Measurements from ENCODE around the gene PRM3. TPM values are rescaled to one million over a fixed set of nuclear protein-coding genes. Genes with fewer than 3 reads are reported as not detected.
A peak's percentile ranks its signal among the peaks of the same experiment; 100 is the strongest.

Gene PRM3
- total RNA-seq, 1 donor: not detected

DNA sequence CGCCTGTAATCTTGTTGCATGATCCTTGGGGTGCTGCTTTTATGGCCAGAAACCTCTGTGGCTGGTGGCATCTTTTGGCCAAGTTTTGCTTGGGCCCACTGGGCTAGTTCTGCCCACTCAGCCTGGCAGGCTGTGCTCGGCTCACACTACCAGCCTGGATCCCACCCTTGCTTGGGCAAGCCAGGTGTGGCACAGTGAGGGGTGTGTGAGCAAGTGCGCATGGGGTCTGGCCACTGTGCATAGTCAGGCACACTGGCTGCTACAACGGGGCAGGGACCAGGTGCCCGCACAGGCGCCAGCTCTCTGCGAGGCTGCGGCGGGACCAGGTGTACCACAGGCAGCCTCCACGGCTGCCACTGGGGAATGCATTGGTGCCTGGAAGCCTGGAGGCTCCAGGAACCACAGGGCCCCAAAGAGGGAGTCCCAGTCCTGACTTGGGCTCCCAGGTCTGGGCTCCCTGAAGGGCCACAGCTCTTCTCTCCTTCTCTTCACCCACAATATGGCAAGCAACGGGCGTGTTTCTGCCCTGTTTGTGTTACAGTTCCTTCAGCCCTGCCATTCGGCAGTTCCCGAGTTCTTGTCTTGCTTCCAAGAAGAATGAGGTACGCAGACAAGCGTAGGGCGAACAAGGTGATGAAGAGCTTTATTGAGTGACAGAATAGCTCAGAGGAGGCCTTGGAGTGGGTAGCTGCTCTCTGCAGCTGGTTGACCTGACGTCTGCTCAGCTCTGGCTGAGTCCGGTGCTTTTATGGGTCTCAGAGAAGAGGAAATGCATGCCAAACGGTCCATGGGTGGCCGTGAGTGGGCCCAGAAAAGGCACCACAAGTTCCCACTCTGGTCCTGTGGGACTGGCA is 34.4 kb upstream of the PRM3 start:
- Histone ChIP-seq H3K27me3 (ENCODE audit: insufficient read depth, low read length) (no peaks in the 10 kb centered on the region), H3K4me3 (ENCODE audit: insufficient read depth, low read length) (no peak overlapping the region), H3K4me2 (ENCODE audit: insufficient read depth, low read length) (no peak overlapping the region), H2AFZ (ENCODE audit: low read length) (no peak overlapping the region), H4K20me1 (ENCODE audit: insufficient read depth, low read length) (no peaks in the 10 kb centered on the region), H3K79me2 (ENCODE audit: insufficient read depth, low read length) (no peaks in the 10 kb centered on the region), H3K36me3 (ENCODE audit: insufficient read depth, low read length) (no peaks in the 10 kb centered on the region), H3K9me3 (ENCODE audit: low read depth, low read length) (no peaks in the 10 kb centered on the region), H3K27ac (ENCODE audit: low read depth, low read length) (no peak overlapping the region), H3K4me1 (ENCODE audit: insufficient read depth, low read length) (peaks cover 8% of the 10 kb centered on the region)
- TF ChIP-seq, protein P1, sequence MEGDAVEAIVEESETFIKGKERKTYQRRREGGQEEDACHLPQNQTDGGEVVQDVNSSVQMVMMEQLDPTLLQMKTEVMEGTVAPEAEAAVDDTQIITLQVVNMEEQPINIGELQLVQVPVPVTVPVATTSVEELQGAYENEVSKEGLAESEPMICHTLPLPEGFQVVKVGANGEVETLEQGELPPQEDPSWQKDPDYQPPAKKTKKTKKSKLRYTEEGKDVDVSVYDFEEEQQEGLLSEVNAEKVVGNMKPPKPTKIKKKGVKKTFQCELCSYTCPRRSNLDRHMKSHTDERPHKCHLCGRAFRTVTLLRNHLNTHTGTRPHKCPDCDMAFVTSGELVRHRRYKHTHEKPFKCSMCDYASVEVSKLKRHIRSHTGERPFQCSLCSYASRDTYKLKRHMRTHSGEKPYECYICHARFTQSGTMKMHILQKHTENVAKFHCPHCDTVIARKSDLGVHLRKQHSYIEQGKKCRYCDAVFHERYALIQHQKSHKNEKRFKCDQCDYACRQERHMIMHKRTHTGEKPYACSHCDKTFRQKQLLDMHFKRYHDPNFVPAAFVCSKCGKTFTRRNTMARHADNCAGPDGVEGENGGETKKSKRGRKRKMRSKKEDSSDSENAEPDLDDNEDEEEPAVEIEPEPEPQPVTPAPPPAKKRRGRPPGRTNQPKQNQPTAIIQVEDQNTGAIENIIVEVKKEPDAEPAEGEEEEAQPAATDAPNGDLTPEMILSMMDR (IDR thresholded peaks at IDR 0.05; ENCODE audit: extremely low read depth, low read depth, low read length): no peak
- peak; percentile 13 for DNase-seq (ENCODE audit: insufficient read length, low spot score, missing footprints)

DNA sequence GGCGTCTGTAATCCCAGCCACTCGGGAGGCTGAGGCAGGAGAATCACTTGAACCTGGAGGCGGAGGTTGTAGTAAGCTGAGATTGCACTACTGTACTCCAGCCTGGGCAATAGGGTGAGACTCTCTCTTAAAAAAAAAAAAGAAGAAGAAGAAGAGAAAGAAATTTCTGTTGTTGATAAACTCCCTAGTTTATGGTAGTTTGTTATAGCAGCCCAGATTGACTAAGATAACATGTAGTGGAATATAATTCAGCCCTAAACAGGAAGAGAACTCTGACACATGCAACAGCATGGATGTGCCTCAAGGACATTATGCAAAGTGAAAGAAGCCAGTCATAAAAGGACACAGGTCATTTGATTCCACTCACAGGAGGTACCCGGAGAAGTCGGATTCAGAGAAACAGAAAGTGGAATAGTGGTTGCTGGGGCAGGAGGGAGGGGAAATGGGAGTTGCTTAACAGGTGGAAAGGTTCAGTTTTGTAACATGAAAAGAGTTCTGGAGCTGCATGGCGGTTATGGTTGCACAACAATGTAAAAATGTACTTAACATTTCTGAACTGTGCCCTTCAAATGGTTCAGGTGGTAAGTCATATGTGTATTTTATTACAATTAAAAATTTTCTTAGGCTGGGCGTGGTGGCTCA is 33.7 kb upstream of the PRM3 start:
- Histone ChIP-seq H3K4me3 (ENCODE audit: insufficient read depth, low read length) (no peak overlapping the region), H3K27me3 (ENCODE audit: insufficient read depth, low read length) (no peaks in the 10 kb centered on the region), H3K4me1 (ENCODE audit: insufficient read depth, low read length) (peaks cover 3% of the 10 kb centered on the region), H3K79me2 (ENCODE audit: insufficient read depth, low read length) (no peaks in the 10 kb centered on the region), H2AFZ (ENCODE audit: low read length) (no peak overlapping the region), H3K9me3 (ENCODE audit: low read depth, low read length) (no peaks in the 10 kb centered on the region), H4K20me1 (ENCODE audit: insufficient read depth, low read length) (no peaks in the 10 kb centered on the region), H3K27ac (ENCODE audit: low read depth, low read length) (no peak overlapping the region), H3K36me3 (ENCODE audit: insufficient read depth, low read length) (no peaks in the 10 kb centered on the region), H3K4me2 (ENCODE audit: insufficient read depth, low read length) (no peak overlapping the region)
- DNase-seq (ENCODE audit: insufficient read length, low spot score, missing footprints): peak; percentile 35
- TF ChIP-seq, protein P1 (IDR thresholded peaks at IDR 0.05; ENCODE audit: extremely low read depth, low read depth, low read length): no peak

DNA sequence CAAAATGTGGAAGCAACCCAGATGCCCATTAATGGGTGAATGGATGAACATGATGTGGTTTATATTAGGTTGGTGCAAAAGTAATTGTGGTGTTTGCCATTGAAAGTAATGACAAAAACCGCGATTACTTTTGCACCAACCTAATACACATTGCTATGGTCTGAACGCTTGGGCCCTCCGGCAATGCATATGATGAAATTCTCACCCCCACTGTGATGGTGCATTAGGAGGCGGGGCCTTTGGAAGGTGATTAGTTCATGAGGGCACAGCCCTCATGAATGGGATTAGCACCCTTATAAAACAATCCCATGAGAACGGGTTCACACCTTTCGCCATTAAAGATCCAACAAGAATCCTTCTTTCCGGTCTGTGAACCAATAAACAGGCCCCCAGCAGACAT is 33.0 kb upstream of the PRM3 start:
- H3K4me2 ChIP-seq (ENCODE audit: insufficient read depth, low read length): no peak overlapping the region
- DNase-seq (ENCODE audit: insufficient read length, low spot score, missing footprints): no peak
- H3K36me3 ChIP-seq (ENCODE audit: insufficient read depth, low read length): no peaks in the 10 kb centered on the region
- TF ChIP-seq, protein P1 (IDR thresholded peaks at IDR 0.05; ENCODE audit: extremely low read depth, low read depth, low read length): no peak
- no peak overlapping the region for H3K27ac ChIP-seq (ENCODE audit: low read depth, low read length)
- no peaks in the 10 kb centered on the region for H3K9me3 ChIP-seq (ENCODE audit: low read depth, low read length)
- H3K79me2 ChIP-seq (ENCODE audit: insufficient read depth, low read length): no peaks in the 10 kb centered on the region
- H3K4me3 ChIP-seq (ENCODE audit: insufficient read depth, low read length): no peak overlapping the region
- no peaks in the 10 kb centered on the region for H4K20me1 ChIP-seq (ENCODE audit: insufficient read depth, low read length)
- no peaks in the 10 kb centered on the region for H3K4me1 ChIP-seq (ENCODE audit: insufficient read depth, low read length)
- no peak overlapping the region for H2AFZ ChIP-seq (ENCODE audit: low read length)
- H3K27me3 ChIP-seq (ENCODE audit: insufficient read depth, low read length): no peaks in the 10 kb centered on the region
